HG03039 (cell line): Measurements from ENCODE around the gene LETMD1.
A peak's percentile ranks its signal among the peaks of the same experiment; 100 is the strongest.

ENCODE experiments used
- ATAC-seq: cut with Tn5 transposase; IDR thresholded peaks from one replicate; pipeline ENCODE4 v1.9.1; 2021; ENCODE audit warnings: mild to moderate bottlenecking, moderate library complexity; ENCODE audit not compliant: unreplicated experiment

The LETMD1 gene

DNA sequence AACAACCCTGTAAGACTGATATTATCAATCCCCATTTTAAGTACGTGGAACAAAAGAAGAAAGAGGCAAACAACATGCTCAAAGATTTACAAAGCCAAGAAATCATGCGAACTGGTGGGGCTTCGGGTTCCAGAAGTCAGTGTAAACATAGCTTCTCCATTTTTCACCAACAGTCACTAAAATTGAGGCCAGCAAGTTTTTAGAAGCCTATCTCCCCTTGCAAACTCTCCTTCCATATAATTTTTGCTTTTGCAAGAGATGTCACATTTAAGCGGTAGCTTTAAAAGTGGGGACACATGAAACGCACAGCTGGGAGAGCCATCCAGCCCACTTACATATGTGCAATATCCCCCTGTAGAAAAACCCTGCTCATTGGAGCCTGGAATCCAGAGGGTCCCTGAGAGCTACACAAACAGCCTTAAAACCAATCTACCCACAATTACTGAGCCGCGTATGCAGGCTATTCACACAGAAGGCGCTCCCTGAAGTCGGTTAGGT is 22.7 kb upstream of the LETMD1 start:
- ATAC-seq, result no peak

DNA sequence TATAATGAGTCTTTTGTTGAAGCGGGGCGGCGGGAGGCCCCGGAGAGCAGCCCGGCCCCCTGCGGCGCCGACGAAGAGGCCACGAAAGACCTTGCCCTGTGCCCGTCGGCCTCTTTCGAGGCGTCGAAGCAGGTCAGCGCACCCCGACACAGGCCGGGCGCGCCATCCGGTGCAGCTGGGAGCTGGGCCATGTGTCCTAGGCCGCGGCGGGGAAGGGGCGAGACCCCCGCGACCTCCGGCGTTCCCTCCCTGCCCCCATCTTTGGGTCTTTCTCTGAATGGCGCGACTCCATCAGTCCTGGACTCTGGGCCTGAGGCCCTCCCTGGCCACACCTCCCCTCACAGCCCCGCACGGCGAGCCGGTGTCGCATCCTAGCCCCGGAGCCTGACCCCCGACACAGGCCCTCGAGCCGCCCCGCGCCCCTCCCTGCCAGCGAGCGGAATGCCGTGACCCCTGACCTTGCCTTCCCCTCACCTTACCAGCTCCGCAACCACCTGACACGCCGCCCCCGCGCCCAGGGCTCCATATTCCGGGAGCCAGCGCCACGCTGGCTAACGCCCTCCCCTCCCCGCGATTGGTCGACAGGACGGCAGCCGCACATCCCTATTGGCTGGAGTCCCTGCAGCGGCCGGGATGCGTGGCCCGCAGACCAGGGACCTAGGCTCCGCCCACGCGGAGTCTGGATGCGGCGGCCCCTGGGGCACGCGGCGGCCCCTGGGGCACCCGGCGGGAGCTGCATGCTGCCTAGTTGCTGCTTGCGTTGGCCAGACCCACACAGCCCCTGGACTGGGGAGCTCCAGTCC is 22.1 kb upstream of the LETMD1 start, which contains the start of gene SLC11A2:
SLC11A2 (minus strand) TSS at position 549 of the 803 bp plus-strand sequence. CDS start 15,656 bp downstream, outside the sequence.
- ATAC-seq, result peak; percentile 87

DNA sequence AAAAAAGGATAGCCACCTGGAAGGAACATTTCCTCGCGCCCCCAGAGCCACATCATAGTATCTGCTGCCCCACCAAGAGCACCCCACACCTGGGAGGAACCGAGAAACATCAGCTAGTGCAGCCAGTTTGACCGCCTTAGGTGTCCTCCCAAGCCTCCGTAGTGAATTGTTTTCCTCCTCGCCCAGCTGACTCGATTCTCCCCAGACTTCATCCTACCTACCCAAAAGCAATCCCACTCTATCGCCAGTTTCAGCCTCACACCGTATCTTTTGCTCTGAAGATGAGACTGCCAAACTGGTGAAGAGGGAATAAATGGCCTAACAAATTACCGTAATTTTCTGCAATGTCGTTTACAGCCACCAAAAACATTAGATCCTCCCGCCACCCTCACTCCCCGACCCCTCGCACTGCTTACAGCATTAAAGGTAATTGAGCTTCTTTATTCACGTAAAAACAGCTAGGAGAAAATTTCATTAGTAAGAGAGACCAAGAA is 20.7 kb upstream of the LETMD1 start:
- ATAC-seq, result no peak

DNA sequence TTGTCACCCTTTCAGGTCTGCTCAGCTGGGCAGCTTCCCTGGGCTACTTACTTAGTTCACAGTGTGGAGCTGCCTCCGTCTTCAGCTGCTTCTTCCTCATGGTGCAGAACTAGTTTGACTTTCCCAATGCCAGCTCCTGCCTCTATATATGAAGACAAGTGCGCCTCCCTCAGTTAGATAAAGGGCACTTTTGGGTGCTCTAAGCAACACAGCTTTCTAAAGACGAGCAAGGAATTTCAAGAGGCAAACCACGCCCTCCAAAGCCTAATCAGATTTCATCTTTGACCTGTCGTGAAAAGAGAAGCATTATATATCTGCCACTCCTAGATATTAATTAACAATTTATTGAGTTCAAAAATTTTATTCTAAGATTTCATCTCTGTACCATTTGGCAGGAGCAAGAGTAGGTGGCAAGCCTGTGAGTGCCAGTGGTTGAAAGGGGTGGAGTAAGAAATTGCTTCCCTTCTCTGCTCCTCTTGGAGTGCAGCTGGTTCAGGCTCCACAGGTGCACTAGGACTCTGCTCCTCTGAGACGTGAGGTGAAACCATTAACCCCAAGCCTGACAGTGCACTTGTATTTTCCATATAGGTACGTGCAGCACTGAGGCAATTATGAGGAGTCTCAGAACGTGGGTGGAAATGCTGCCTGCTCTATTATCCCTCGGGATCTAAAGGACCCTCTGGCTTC is 19.9 kb upstream of the LETMD1 start:
- no peak for ATAC-seq

DNA sequence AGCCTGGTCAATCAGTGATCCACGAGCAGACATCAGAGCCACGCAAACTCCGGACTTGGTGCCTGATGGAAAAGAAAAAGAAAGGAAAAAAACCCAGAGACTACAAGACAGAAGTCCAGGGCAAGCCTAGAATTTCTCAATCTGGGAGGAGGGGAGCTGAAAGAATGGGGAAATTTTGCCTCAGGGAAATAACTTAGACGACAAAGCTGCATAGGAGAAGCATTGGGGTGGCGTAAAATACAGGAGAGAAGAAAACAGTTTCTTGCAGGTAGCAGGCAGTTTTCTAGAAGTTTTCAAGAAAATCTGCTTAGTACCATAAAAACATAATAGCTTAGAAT is 19.3 kb upstream of the LETMD1 start:
- no peak for ATAC-seq

DNA sequence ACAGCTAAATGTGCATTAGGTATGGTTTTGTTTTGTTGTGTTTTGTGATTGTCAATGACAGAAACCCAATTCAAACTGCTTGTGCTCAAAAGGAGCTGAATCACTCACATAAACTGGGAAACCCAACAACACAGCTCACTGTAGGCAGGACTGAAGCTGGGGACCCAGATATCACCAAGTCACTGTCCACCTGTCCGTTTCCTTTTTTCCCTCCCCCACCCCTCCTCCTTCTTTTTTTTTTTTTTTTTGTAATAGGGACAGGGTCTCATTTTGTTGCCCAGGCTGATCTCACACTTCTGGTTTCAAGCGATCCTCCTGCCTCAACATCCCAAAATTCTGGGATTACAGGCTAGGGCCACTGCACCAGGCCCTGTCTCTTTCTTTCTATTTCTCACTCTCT is 15.1 kb upstream of the LETMD1 start:
- ATAC-seq, result no peak

DNA sequence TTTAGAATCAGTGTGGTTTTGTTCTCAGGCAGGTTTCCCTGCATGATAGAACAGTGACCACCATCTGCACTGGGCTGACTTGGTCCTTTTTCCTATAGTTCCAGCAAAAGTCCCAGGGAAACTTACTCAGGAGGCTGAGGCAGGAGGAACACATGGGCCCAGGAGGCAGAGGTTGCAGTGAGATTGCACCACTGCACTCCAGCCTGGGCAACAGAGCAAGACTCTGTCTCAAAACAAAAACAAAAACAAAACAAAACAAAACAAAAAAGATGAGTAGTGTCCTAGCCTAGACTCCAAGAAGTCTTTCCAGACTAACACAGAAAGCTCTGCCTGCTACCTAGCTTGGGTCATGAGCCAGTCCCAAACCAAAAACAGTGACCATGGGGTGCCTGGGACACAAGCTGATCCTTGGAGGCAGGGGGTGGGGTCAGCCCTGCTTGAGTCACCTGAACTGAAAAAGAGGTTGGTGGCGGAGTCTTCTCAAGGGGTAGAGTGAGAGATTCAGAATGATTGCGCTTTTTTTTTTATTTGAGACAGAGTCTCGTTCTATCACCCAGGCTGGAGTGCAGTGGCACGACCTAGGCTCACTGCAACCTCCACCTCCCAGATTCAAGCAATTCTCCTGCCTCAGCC is 14.6 kb upstream of the LETMD1 start:
- no peak for ATAC-seq

DNA sequence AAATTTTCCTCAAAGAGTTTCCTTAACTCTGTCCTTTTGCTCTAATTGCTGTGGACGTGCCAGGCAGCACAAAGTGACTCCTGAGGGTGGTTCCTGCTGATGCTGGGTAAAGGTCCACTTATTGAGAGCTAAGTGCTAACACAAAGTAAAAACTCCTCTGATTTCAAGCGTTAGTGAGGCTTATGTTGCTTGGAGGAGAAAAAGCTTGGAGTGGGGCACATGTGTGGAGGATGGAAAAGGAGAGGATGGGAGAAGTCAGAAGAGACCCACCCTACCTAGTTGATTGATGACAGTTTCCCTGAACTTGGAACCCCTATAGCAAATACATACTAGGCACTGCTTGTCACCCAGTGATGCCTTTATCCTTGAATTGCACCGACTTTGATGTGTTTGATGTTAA is 11.8 kb upstream of the LETMD1 start:
- no peak for ATAC-seq

DNA sequence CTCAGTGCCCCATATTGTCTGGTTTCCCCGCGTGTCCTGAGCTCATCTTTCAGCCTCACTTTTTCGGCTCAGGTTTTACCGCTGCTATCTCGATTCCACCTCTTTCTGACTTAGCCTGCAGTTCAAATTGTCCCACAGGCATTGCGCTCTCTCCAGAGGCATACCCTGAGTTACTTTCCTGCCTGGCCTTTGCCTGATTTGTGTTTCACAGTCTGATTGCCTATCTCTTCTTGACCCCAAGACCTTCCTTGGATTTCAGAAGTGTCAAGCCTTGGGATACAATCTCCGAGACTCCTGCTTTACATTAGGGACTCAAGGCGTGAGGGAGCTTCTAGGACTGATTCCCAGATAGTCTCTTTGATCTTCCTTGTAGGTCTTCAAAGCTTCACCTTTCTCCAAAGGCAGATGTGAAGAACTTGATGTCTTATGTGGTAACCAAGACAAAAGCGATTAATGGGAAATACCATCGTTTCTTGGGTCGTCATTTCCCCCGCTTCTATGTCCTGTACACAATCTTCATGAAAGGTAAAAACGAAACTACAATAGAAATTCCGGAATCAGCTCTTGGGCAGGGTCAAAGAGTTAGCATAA is 629 bp downstream of the LETMD1 start:
- no peak for ATAC-seq

DNA sequence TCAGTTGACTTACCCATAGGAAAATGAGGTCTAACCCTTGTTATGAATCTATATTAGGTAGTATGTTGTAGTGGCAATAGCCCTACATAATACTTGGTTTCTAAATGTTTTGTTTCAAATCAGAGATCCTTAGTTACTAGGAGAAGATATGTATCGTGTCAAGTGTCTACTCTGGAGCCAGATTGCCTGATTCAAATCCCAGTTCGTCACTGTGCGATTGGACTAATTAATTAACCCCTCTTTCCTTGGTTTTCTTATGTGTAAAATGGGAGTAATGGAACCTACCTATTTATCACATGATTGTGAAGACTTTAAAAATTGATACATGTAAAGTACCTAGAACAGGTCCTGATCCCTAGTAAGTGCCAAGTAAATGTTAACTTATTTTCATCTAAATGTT is 1.4 kb downstream of the LETMD1 start:
- ATAC-seq, result no peak

DNA sequence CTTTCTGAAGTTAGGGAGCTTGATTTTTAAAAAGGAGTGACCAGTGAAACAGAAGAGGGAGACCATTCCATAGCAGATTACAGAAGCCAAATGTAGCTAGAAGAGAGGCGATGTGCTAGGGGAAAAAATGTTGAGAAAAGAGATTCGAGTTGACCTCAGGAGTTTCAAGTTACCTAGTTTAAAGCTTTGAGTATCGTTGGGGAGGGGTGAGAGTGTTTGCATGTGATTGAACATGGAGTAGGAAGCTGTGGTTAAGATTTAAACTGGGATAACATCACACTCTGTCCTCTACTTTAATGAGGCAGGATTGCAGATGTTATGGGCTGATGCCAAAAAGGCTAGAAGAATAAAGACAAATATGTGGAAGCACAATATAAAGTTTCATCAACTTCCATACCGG is 3.7 kb downstream of the LETMD1 start:
- no peak for ATAC-seq

DNA sequence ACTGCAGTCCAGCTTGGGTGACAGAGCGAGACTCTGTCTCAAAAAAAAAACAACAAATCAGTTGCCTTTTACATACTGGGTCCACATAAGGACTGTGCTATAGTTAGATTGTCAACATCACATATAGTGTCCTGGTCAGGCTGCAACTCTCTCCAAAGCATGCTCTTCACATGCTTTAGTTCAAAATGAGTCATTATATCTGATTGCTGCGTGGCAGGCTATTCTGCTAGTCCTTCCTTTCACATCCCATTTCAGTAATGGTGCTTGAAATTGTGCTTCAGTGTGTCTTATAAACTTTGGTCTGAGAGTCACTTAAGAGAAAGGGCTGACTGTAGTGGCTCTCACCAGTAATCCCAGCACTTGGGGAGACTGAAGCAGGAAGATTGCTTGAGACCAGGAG is 6.9 kb downstream of the LETMD1 start:
- ATAC-seq, result no peak

DNA sequence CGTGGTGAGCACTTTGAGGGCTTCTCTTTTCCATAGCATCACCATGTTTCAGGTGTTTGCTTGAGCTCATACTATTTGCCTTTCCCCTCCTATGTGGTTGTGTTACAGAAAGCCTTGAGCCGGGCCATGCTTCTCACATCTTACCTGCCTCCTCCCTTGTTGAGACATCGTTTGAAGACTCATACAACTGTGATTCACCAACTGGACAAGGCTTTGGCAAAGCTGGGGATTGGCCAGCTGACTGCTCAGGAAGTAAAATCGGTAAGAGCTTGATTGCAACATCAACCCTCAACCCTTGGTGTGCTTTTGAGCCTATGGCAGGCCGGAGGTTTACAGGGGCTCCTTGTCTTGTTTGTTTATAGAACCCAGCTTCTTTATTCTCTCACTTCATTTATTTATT is 8.1 kb downstream of the LETMD1 start:
- no peak for ATAC-seq

DNA sequence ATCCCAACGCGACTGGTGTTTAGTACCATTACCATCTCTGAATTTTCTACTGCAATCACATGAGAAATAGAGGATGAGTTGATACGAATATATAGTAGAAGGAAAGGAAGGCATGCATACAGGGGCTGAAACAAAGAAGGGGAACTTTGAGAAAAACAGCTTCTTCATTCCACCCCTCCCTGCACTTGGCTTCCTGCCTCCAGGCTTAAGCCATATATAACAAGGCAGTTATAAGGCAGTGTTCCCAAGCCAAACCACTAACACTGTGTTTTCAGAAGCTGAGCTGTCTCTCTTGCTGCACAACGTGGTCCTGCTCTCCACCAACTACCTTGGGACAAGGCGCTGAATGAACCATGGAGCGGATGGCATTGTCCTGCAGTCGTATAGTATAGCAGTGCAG is 11.0 kb downstream of the LETMD1 start:
- no peak for ATAC-seq

DNA sequence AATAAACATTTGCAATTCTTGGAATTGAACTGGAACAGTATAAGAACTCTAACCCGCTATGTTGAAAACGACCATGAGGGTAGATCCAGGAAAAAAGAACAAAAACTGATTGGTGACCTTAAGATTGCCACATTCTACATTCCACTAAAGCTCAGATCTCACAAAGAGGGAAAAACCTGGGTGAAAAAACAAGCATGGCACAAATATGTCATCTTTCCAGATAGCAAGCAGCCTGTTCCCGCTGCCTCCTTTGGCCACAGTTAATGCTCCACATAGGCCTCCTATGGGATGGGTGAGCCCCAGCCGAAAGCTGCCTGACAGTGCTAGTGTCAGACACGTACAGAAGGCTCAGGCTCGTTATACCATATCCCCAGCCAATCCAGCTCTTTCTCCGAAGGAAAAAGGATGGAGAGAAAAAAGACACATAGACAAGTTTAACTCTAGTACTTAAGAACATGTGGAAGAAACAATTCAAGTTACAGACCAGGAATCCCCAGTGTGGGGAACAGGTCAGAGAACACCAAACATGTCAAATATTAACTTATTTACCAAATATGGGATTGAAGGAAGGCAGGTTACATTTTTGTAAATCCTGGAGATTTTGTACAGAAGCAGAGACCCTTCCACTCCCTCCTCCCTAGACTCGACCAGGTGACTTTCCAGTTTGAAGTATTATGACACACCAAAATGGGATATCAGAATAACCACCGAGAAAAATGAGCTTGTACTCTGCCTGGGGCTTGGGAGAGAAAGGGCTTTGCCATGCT is 14.7 kb downstream of the LETMD1 start:
- ATAC-seq, result no peak

DNA sequence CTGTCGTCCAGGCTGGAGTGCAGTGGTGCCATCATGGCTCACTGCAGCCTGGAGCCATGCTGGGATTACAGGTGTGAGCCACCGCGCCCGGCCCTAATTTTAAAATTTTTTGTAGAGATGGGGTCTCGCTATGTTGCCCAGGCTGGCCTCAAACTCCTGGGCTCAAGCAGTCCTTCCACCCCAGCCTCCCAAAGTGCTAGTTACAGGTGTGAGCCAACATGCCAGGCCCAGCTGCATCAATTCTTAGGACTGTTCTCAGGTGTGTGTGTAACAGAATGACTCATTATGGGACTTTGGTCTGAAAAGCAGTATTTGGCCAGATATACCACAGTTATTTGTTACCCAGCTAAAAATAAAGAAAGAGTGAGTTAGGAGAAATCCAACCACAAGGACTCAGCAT is 17.4 kb downstream of the LETMD1 start:
- no peak for ATAC-seq

DNA sequence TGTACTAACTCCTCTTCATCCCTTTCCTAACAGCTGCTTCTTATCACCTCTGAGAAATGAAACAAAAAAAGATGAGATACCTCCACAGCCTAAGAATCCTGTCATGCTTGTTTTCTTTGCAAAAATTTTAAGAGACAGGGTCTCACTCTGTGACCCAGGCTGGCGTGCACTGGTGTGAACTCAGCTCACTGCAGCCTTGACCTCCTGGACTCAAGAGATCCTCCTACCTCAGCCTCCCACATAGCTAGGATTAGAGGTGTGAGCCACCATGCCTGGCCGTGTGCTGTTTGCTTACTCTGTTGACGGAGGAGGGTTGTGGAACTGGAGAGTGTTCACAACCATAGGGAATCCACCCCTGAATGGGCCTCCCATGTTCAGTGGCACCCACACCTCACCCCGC is 19.1 kb downstream of the LETMD1 start:
- ATAC-seq, result no peak

DNA sequence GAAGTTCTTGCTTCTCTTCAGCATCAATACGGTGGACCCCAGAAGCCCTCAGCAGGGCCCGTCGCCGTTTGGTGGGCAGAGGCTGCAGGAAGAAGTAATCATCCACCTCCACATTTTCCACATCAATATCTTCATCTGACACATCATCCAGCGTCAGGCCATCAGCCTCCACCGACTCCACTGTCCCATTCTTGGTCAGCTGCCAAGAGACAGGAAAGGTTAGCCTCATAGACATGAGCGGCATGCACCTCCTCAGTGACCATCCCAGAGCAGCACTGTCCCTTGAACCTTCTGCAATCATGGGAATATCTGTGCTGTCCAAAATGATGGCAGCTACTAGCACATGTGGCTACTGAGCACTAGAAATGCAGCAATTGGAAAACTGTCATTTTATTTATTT is 19.6 kb downstream of the LETMD1 start:
- ATAC-seq, result no peak

DNA sequence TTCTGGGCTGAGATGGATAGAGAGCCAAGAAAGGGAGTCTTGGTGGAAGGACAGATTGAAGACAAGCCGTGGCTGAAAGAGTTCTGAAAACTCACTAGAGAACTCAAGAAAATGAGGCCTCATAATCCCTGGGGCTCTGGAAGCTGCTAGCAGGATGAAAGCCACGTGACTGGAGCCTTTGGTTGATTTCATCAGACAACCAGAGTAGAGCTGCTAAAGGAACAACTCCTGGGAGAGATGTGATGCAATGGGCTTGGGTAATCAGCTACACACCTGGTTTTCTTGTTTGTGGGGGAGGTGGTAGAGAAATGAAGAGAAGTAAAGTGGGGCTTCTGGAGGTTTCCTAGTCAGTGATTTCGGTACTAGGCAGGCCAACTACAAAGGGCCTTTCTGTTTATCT is 21.9 kb downstream of the LETMD1 start:
- ATAC-seq, result no peak

DNA sequence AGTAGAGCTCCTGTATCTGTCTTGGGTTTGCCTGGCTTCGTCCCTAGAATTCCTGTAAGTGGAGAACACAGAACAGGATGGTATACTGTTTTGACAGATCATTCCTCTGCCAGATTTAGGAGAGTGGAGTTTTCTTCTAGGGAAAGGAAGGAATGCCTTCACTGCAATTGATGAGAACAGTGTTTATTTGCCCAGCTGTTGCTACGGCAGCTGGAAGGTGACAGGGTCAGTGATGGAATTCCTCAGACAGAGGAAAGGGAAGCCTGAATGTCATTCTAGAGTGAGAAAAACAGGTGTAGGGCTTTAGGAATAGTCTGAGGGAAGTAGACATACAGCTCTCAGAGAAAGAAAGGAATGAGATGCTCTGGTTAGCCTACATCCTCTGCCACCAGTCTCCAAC is 23.5 kb downstream of the LETMD1 start:
- no peak for ATAC-seq

DNA sequence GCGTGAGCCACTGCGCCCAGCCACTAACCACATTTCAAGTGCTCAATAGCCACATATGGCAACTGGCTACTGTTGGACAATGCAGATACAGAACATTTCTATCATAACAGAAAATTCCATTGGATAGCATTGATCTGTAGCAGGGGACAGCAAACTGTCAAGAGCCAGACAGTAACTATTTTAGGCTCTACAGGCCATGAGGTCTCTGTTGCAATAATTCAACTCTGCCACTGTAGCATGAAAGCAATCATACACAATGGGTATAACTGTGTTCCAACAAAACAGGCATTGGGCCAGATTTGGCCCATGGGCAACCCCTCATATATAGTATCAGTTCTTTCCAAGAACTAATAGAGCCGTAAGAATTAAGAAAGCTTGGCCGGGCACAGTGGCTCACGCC is 27.3 kb downstream of the LETMD1 start:
- ATAC-seq, result no peak
